ENCODE measurements around the gene C13orf46. TPM values are rescaled to one million over a fixed set of nuclear protein-coding genes. Genes with fewer than 3 reads are reported as not detected.

Gene C13orf46
- total RNA-seq, 1 donor = under 0.01 TPM

GRCh38 chr13:113965968-113966884 lies 7.7 kb downstream of the C13orf46 start:
- TF ChIP-seq CTCF (IDR thresholded peaks at IDR 0.05; ENCODE audit: insufficient read depth, low read depth, low read length) = no peak
- DNase-seq (ENCODE audit: low read depth) = no peak
- H3K4me3 ChIP-seq (ENCODE audit: low read depth, low read length) = no peak overlapping the region

- DNase-seq (ENCODE audit: low read depth) = no peak
- TF ChIP-seq CTCF (IDR thresholded peaks at IDR 0.05; ENCODE audit: insufficient read depth, low read depth, low read length) = no peak
- no peak overlapping the region for H3K4me3 ChIP-seq (ENCODE audit: low read depth, low read length)
These were observed 8.4 kb downstream of the C13orf46 start for GRCh38 chr13:113965383-113965874.

GRCh38 chr13:113964251-113964995 lies 9.5 kb downstream of the C13orf46 start:
- no peak overlapping the region for H3K4me3 ChIP-seq (ENCODE audit: low read depth, low read length)
- DNase-seq (ENCODE audit: low read depth) = no peak
- no peak for TF ChIP-seq CTCF (IDR thresholded peaks at IDR 0.05; ENCODE audit: insufficient read depth, low read depth, low read length)

GRCh38 chr13:113963376-113963775 lies 10.5 kb downstream of the C13orf46 start:
- no peak for TF ChIP-seq CTCF (IDR thresholded peaks at IDR 0.05; ENCODE audit: insufficient read depth, low read depth, low read length)
- H3K4me3 ChIP-seq (ENCODE audit: low read depth, low read length) = no peak overlapping the region
- DNase-seq (ENCODE audit: low read depth) = no peak

GRCh38 chr13:113962975-113963374 lies 10.9 kb downstream of the C13orf46 start:
- no peak for TF ChIP-seq CTCF (IDR thresholded peaks at IDR 0.05; ENCODE audit: insufficient read depth, low read depth, low read length)
- no peak for DNase-seq (ENCODE audit: low read depth)
- H3K4me3 ChIP-seq (ENCODE audit: low read depth, low read length) = no peak overlapping the region

- no peak overlapping the region for H3K4me3 ChIP-seq (ENCODE audit: low read depth, low read length)
- no peak for TF ChIP-seq CTCF (IDR thresholded peaks at IDR 0.05; ENCODE audit: insufficient read depth, low read depth, low read length)
- DNase-seq (ENCODE audit: low read depth) = no peak
These were observed 11.5 kb downstream of the C13orf46 start for GRCh38 chr13:113962386-113962785.
